SK-N-SH treated with all-trans-retinoic acid at 6 μM for 48 hours (cell line): Measurements from ENCODE around the gene NOP53.

ENCODE experiments used
- ARNTL ChIP-seq: fragments of 450-650 bp; formaldehyde crosslinking; IDR thresholded peaks from 2 replicates; pipeline ENCODE4 v1.5.0; 2020; ENCODE audit warnings: low read depth, mild to moderate bottlenecking, moderate library complexity, borderline replicate concordance
- ESRRG ChIP-seq: fragments of 250-450 bp; sonication (Bioruptor Pico); IDR thresholded peaks from 2 replicates; pipeline ENCODE4 v1.6.1; 2021; ENCODE audit warnings: mild to moderate bottlenecking
- GLIS3 ChIP-seq: fragments of 250-450 bp; sonication (Bioruptor Pico); IDR thresholded peaks from 2 replicates; pipeline ENCODE4 v1.5.0; 2020; ENCODE audit warnings: mild to moderate bottlenecking, moderate library complexity
- OSR1 ChIP-seq: fragments of 250-450 bp; sonication (Bioruptor Pico); IDR thresholded peaks from 2 replicates; pipeline ENCODE4 v1.8.0; 2022; ENCODE audit warnings: moderate library complexity, mild to moderate bottlenecking, inconsistent platforms
- PPARA ChIP-seq: fragments of 250-450 bp; sonication (Bioruptor Pico); IDR thresholded peaks from 2 replicates; pipeline ENCODE4 v1.5.0; 2020; ENCODE audit warnings: mild to moderate bottlenecking, borderline replicate concordance
- RARB ChIP-seq: fragments of 250-450 bp; sonication (Bioruptor Pico); IDR thresholded peaks from 2 replicates; pipeline ENCODE4 v1.8.0; 2021; ENCODE audit warnings: mild to moderate bottlenecking, moderate library complexity
- TCF4 ChIP-seq: fragments of 250-450 bp; sonication (Bioruptor Pico); IDR thresholded peaks from 2 replicates; pipeline ENCODE4 v1.8.0; 2021; ENCODE audit warnings: mild to moderate bottlenecking, moderate library complexity, borderline replicate concordance
- TSHZ2 ChIP-seq: fragments of 250-450 bp; sonication (Bioruptor Pico); IDR thresholded peaks from 2 replicates; pipeline ENCODE4 v1.5.0; 2020; ENCODE audit warnings: mild to moderate bottlenecking, moderate library complexity
- ZFP30 ChIP-seq: fragments of 450-650 bp; formaldehyde crosslinking; IDR thresholded peaks from 2 replicates; pipeline ENCODE4 v1.5.0; 2022; ENCODE audit warnings: mild to moderate bottlenecking, moderate library complexity
- TF ChIP-seq, protein P1 (sequence below): fragments of 250-450 bp; sonication (Bioruptor Pico); IDR thresholded peaks from 2 replicates; pipeline ENCODE4 v1.8.0; 2021; ENCODE audit warnings: low read depth, mild to moderate bottlenecking, moderate library complexity, borderline replicate concordance
- TF ChIP-seq, protein P2 (sequence below): fragments of 250-450 bp; sonication (Bioruptor Pico); IDR thresholded peaks from 2 replicates; pipeline ENCODE4 v1.8.0; 2020; ENCODE audit warnings: mild to moderate bottlenecking, moderate library complexity, borderline replicate concordance

- TF ChIP-seq ESRRG (CRISPR knock-in tag) (no peak), TCF4 (CRISPR knock-in tag) (peak; percentile 88), TSHZ2 (peak; percentile 67; the same call in 1 of the 2 replicates), OSR1 (CRISPR knock-in tag) (no peak), ARNTL (no peak), ZFP30 (CRISPR knock-in tag) (no peak), GLIS3 (CRISPR knock-in tag) (no peak), PPARA (CRISPR knock-in tag) (no peak), RARB (CRISPR knock-in tag) (no peak)
- TF ChIP-seq, protein P1, sequence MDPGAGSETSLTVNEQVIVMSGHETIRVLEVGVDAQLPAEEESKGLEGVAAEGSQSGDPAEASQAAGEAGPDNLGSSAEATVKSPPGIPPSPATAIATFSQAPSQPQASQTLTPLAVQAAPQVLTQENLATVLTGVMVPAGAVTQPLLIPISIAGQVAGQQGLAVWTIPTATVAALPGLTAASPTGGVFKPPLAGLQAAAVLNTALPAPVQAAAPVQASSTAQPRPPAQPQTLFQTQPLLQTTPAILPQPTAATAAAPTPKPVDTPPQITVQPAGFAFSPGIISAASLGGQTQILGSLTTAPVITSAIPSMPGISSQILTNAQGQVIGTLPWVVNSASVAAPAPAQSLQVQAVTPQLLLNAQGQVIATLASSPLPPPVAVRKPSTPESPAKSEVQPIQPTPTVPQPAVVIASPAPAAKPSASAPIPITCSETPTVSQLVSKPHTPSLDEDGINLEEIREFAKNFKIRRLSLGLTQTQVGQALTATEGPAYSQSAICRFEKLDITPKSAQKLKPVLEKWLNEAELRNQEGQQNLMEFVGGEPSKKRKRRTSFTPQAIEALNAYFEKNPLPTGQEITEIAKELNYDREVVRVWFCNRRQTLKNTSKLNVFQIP (CRISPR knock-in tag): no peak
- TF ChIP-seq, protein P2, sequence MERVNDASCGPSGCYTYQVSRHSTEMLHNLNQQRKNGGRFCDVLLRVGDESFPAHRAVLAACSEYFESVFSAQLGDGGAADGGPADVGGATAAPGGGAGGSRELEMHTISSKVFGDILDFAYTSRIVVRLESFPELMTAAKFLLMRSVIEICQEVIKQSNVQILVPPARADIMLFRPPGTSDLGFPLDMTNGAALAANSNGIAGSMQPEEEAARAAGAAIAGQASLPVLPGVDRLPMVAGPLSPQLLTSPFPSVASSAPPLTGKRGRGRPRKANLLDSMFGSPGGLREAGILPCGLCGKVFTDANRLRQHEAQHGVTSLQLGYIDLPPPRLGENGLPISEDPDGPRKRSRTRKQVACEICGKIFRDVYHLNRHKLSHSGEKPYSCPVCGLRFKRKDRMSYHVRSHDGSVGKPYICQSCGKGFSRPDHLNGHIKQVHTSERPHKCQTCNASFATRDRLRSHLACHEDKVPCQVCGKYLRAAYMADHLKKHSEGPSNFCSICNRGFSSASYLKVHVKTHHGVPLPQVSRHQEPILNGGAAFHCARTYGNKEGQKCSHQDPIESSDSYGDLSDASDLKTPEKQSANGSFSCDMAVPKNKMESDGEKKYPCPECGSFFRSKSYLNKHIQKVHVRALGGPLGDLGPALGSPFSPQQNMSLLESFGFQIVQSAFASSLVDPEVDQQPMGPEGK (CRISPR knock-in tag): no peak
These were observed 26.1 kb upstream of the NOP53 start for GRCh38 chr19:47719047-47719859.
